ENCODE results near the gene SGIP1. TPM values are rescaled to one million over a fixed set of nuclear protein-coding genes. Genes with fewer than 3 reads are reported as not detected.

The SGIP1 gene
- total and polyA plus RNA-seq, 2 of the 8 experiments (the other 6 are each of a cell fraction or from before 2014, with no cell fraction given) = 1.4 to 2.1 TPM

GRCh38 chr1:66774438-66774837 lies 240.5 kb downstream of the SGIP1 start:
- Histone ChIP-seq H3K4ac (replicated peaks; ENCODE audit: insufficient read length, low read depth, low read length) (no peak overlapping the region), H3K56ac (replicated peaks; ENCODE audit: insufficient read length, low read depth, low read length) (no peak overlapping the region), H3K9ac (replicated peaks in 1 of 4; ENCODE audit: extremely low read depth in 1 of 4, low read depth in 3 of 4, low read length in 3 of 4) (no peak overlapping the region), H2AFZ (ENCODE audit: low read length) (no peak overlapping the region), H2BK20ac (ENCODE audit: low read length) (no peak overlapping the region), H3K4me3 (ENCODE audit: extremely low read depth in 1 of 4, insufficient read depth in 2 of 4, low read depth in 3 of 4, low read length in 4 of 4) (no peak overlapping the region), H3K14ac (ENCODE audit: insufficient read length) (no peak overlapping the region), H2BK5ac (ENCODE audit: low read depth, low read length) (no peak overlapping the region), H4K91ac (replicated peaks; ENCODE audit: insufficient read length, low read length) (no peak overlapping the region), H3K23ac (ENCODE audit: insufficient read length) (no peak overlapping the region), H3K36me3 (ENCODE audit: control insufficient read depth in 2 of 4, insufficient read depth in 4 of 4, low read length in 3 of 4) (no peaks in the 10 kb centered on the region), H2BK15ac (ENCODE audit: low read length) (no peak overlapping the region), H3K27me3 (replicated peaks in 1 of 4; ENCODE audit: control insufficient read depth in 3 of 4, extremely low read depth in 1 of 4, insufficient read depth in 3 of 4, low read length in 3 of 4) (no peaks in the 10 kb centered on the region), H3K79me1 (ENCODE audit: low read depth, low read length) (no peaks in the 10 kb centered on the region), H3K18ac (ENCODE audit: extremely low read depth, low read length) (no peak overlapping the region), H4K8ac (ENCODE audit: extremely low read depth, insufficient read depth, low read length) (no peak overlapping the region), H3K23me2 (ENCODE audit: low read depth, low read length) (no peaks in the 10 kb centered on the region), H3K79me2 (ENCODE audit: control insufficient read depth in 1 of 2, insufficient read depth in 2 of 2, low read length in 2 of 2) (no peaks in the 10 kb centered on the region), H4K5ac (ENCODE audit: insufficient read length, low read depth, low read length) (no peak overlapping the region), H2BK120ac (replicated peaks; ENCODE audit: low read depth, low read length) (no peak overlapping the region), H3K4me2 (ENCODE audit: insufficient read depth in 1 of 2, low read depth in 2 of 2, low read length in 2 of 2) (no peak overlapping the region), H2AK5ac (ENCODE audit: low read depth, low read length) (no peak overlapping the region), H3K27ac (ENCODE audit: low read depth, low read length) (no peak overlapping the region), H3K4me1 (replicated peaks in 1 of 4; ENCODE audit: control insufficient read depth in 3 of 4, insufficient read depth in 4 of 4, low read length in 3 of 4) (no peaks in the 10 kb centered on the region), H2BK12ac (ENCODE audit: low read depth, low read length) (no peak overlapping the region), H4K20me1 (replicated peaks in 1 of 2; ENCODE audit: control insufficient read depth in 1 of 2, insufficient read depth in 2 of 2, low read length in 2 of 2) (no peaks in the 10 kb centered on the region), H3K9me3 (ENCODE audit: insufficient read depth in 2 of 2, low read depth in 1 of 2, low read length in 1 of 2) (no peaks in the 10 kb centered on the region)
- FAIRE-seq = no peak
- 67% methylated on average over 2 of the region's 2 CpGs; no CpG with 5 or more reads in 1 of the 2 experiments for WGBS, 2 experiments (ENCODE audit: extremely low coverage in 1 of 2, insufficient coverage in 1 of 2, insufficient read length in 1 of 2, insufficient replicate concordance in 2 of 2, low coverage in 1 of 2, low lambda C conversion rate in 2 of 2, missing lambda C conversion rate in 1 of 2)
- POLR2A ChIA-PET (ENCODE audit: partially characterized antibody) = no interaction called here
- no peak for DNase-seq (ENCODE audit: low read depth in 1 of 2, low spot score in 2 of 2)
- CTCF ChIA-PET (ENCODE audit: partially characterized antibody) = interaction anchor here (0.6 to 3.4 kb wide), 3 partner anchors 374 to 602 kb away, joined by 3 to 12 read pairs (median 4); no protein-coding TSS in a partner anchor
- TF ChIP-seq CHD2 (IDR thresholded peaks at IDR 0.05; ENCODE audit: low read length) (no peak), TBP (IDR thresholded peaks at IDR 0.05; ENCODE audit: low read depth, low read length) (no peak), RNF2 (IDR thresholded peaks at IDR 0.05; ENCODE audit: borderline replicate concordance, low read depth, low read length, missing control alignments, poor library complexity, severe bottlenecking) (no peak), ZNF274 (IDR thresholded peaks at IDR 0.05; ENCODE audit: borderline replicate concordance, extremely low read depth, low read length) (no peak), USF2 (IDR thresholded peaks at IDR 0.05; ENCODE audit: low read length) (no peak), SIX5 (IDR thresholded peaks at IDR 0.05; ENCODE audit: low read depth, low read length) (no peak), SAP30 (IDR thresholded peaks at IDR 0.05; ENCODE audit: insufficient read depth, insufficient replicate concordance, low read length) (no peak), HDAC6 (IDR thresholded peaks at IDR 0.05; ENCODE audit: low read depth, low read length) (no peak), MAFK (IDR thresholded peaks at IDR 0.05; ENCODE audit: low read depth, low read length) (no peak), SP4 (IDR thresholded peaks at IDR 0.05; ENCODE audit: low read length) (no peak), CEBPB (IDR thresholded peaks at IDR 0.05; ENCODE audit: low read depth, low read length) (no peak), HDAC2 (IDR thresholded peaks at IDR 0.05; ENCODE audit: borderline replicate concordance in 1 of 2, low read depth in 2 of 2, low read length in 2 of 2) (no peak)
